GM12864 (cell line): Measurements from ENCODE around the gene CHPF.
A peak's percentile ranks its signal among the peaks of the same experiment; 100 is the strongest.

Source experiments
- DNase-seq: peaks from one replicate; pipeline ENCODE4 v3.0.0-alpha.2; 2011; ENCODE audit warnings: low read depth
- H3K4me3 ChIP-seq: 2 replicates; pipeline ENCODE4 v1.5.1; 2011; ENCODE audit warnings: mild to moderate bottlenecking, low read depth, low read length, control low read depth
- CTCF ChIP-seq: IDR thresholded peaks from 2 replicates; pipeline ENCODE4 v1.5.1; 2011; ENCODE audit warnings: low read depth, mild to moderate bottlenecking, moderate library complexity, low read length, control low read depth, inconsistent platforms; ENCODE audit errors: missing control alignments

Gene CHPF

DNA sequence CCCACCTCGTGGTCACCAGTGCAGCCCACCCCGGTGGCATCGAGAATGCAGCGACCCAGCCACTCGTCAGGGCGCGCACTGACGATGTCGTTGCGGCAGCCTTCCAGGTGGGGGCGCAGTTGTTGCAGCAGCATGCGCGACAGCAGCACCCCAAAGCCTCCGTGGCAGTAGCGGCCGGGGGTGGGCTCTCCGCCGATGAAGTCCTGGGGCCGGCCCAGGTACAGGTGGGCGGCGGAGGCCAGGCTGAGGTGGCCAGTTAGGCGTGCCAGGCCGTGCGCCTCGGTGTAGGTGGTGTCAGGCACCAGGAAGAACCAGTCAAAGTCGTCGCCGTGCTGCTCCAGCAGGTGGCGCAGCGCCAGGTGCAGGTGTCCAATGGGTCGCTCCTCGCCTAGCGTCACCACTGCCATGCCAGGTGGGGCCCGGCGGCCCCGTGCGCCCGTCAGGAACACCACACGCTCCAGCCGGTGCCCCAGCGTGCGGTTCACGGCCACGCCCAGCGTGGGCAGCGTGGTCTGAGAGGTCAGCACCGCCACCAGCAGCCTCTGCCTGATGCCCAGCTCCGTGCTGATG is 1.9 kb downstream of the CHPF start:
- peak; percentile 88 for TF ChIP-seq CTCF
- peak overlapping the region; percentile 85 for H3K4me3 ChIP-seq
- peak; percentile 70 for DNase-seq

DNA sequence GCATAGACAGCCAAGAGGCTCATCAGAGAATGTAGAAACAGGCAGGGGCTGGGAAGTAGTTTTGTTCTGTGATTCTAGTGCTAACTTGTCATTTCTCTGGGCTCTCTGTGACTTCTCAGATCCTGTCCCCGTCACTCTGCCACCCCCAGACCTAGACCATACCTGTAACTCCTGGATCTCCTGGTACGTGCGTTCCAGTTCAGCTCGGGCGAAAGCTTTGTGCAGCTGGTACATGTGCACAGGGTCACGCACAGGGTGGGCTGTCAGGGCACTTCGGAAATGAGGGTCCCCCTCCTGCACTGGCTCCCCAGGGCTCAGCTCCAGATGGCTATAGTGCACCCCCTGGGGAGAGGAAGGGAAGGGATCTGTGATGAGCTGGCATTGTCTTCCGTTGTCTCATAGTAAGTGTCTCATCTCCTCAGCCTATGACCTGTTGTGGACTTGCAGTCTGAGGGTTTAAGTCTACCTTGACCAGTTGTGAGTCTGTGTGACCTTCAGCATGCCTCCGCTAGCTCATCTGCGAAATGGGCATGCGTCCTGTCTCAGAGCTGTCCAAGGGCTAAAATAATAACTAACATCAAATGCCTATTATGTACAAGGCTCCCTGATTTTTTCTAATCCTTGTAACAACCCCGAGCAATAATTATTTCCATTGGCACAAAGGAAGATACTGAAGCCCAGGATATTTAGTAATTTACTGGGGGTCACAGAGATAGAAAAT is 2.7 kb downstream of the CHPF start:
- DNase-seq = no peak
- no peak for TF ChIP-seq CTCF
- H3K4me3 ChIP-seq = no peak overlapping the region

DNA sequence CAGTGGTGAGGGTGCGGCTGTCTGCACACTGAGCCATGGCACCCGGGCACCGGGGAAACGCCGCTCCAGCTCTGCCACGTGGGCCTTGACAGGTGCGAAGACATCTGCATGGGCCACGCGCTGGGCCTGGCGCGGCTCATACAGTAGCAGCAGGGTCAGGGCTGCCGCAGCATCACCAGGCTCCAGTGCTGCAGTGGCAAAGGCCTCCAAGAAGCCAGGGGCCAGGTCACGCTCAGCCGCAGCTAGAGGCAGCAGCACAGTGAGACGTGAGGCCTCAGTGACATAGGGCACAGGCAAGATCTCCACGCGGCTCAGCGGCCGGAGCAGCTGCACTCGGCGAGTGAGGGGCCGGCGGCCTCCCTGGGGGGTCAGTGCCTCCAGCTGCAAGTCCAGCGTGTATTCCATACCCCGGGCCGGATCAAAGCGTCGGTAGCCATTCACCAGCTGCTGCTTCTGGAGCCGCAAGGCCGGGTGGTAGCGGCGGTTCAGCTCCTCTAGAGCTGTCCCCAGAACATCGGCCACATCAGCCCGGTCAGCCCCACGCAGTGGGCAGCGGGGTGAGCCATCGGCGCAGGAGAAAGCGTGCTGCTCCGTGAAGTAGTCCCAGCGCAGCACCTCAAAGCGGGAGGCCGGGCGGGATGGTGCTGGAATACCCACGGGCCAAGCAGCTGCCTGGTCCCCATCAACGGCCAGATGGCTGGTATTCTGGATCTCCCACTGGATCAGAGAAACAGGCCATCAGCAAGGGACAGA is 3.5 kb downstream of the CHPF start:
- TF ChIP-seq CTCF = no peak
- DNase-seq = no peak
- no peak overlapping the region for H3K4me3 ChIP-seq

GRCh38 chr2:219538956-219539788 is 4.4 kb downstream of the CHPF start:
- DNase-seq = no peak
- no peak overlapping the region for H3K4me3 ChIP-seq
- no peak for TF ChIP-seq CTCF

DNA sequence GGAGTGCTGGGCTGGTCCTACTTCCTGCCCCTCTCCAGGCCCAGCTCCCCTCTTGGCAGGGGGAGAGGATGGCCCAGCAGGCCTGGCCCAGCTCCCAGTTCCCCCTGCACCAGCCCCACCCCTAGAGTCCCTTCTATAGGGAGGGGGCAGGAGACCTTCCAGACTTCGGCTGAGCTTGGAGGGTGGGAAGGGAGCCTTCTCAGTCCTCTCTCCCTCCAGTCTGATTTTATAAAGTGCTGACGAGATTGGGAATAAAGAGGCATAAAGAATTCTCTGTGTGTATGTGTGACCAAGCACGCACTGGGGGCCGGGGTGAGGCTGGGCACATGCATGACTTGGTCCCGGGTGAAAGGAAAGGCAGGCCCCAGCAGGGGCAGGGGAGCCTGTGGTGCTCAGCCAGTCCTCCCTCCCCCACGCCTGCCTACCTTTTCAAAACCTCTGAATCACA is 5.1 kb downstream of the CHPF start:
- no peak for DNase-seq
- H3K4me3 ChIP-seq = no peak overlapping the region
- TF ChIP-seq CTCF = no peak

DNA sequence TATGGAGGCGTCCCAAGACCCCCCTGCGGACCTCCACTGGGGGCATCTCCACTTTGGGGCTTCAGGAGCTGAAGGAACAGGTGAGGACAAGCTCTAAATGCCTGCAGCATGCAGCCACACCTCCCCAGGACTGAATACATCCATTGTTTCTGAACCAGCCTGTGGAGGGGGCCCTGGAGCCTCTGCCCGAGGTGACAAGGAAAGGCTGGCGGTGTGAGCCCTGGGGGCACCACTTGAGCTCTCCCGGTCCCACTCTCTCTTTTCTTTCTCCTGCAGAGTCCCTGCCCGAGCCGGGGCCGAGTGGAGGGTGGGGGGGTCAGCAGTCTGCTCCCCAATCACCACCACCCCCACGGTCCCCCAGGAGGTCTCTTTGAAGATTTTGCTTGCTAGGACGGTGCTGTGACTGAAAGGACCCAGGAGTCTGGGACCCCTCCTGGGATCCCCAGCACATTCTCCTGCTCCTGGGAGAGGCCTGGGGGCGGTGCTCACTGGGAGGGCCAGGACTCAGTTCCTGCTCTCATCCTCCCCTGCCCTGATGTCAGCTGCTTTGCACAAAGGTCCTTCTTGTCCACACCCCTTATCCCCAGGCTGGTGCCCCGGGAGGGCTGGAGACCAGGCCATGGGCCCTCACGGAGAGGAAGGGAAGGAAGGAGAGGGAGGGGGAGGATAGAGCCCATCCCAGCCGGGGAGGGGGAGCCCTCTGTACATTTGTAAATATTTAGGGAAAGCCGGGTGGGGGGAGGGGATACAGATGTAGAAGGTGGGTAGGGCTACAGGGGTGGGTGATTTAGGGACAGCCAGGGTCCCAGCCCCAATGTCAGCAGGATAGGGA is 5.7 kb downstream of the CHPF start:
- no peak overlapping the region for H3K4me3 ChIP-seq
- no peak for DNase-seq
- TF ChIP-seq CTCF = no peak
